Stimulated activated CD4-positive, alpha-beta T cell treated with anti-CD3 and anti-CD28 coated beads, Interleukin-4, amount 100 ng/mL, for 4 hours (primary cell): ENCODE data around the gene ZNF507.
"Not testable (repeated sequence)": the region's sequence is repeated elsewhere in the genome, so short reads cannot be mapped to it uniquely, and the experiment has no call there.

ENCODE experiments used
- DNase-seq, 2 experiments: peaks; one replicate each; pipeline ENCODE4 v3.0.0-alpha.2; 2020

Gene ZNF507

GRCh38 chr19:32415669-32416068 is 70.3 kb downstream of the ZNF507 start:
- no peak for DNase-seq

GRCh38 chr19:32416749-32417456 is 71.5 kb downstream of the ZNF507 start:
- no peak for DNase-seq

GRCh38 chr19:32418155-32418554 is 72.7 kb downstream of the ZNF507 start:
- no peak for DNase-seq

- DNase-seq: no peak
Observed at GRCh38 chr19:32421589-32422361, 76.4 kb downstream of the ZNF507 start.

- no peak for DNase-seq
Observed at GRCh38 chr19:32422435-32422834, 77.0 kb downstream of the ZNF507 start.

- not testable (repeated sequence) for DNase-seq
Observed at GRCh38 chr19:32423944-32424343, 78.5 kb downstream of the ZNF507 start.

- no peak for DNase-seq
Observed at GRCh38 chr19:32427536-32427935, 82.1 kb downstream of the ZNF507 start.

GRCh38 chr19:32436692-32437091 is 91.3 kb downstream of the ZNF507 start:
- no peak for DNase-seq

- no peak for DNase-seq
Observed at GRCh38 chr19:32437096-32437495, 91.7 kb downstream of the ZNF507 start.
